Measurements from ENCODE around the gene ZNF281.

- no peak for TF ChIP-seq POLR2AphosphoS5 (IDR thresholded peaks at IDR 0.05; ENCODE audit: borderline replicate concordance, low read depth, low read length)
- no peak for TF ChIP-seq EZH2 (IDR thresholded peaks at IDR 0.05)
These were observed 11.5 kb downstream of the ZNF281 start for GRCh38 chr1:200398373-200398772.
